GM19193 (cell line): ENCODE data around the gene TSPAN17.

Experiments
- POLR2A ChIP-seq: IDR thresholded peaks from 4 replicates; pipeline ENCODE4 v1.6.1; 2011; ENCODE audit not compliant: insufficient read depth, insufficient read length; ENCODE audit errors: extremely low read depth

Gene TSPAN17, protein sequence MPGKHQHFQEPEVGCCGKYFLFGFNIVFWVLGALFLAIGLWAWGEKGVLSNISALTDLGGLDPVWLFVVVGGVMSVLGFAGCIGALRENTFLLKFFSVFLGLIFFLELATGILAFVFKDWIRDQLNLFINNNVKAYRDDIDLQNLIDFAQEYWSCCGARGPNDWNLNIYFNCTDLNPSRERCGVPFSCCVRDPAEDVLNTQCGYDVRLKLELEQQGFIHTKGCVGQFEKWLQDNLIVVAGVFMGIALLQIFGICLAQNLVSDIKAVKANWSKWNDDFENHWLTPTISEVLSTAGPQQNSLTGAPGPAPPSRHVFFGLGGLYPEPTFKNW

GRCh38 chr5:176647030-176647842 is at the start of gene TSPAN17:
TSS of gene TSPAN17 (plus strand) at chr5:176647484. CDS start at chr5:176647616, 132 bp downstream.
- TF ChIP-seq POLR2A: peak; percentile 97

DNA sequence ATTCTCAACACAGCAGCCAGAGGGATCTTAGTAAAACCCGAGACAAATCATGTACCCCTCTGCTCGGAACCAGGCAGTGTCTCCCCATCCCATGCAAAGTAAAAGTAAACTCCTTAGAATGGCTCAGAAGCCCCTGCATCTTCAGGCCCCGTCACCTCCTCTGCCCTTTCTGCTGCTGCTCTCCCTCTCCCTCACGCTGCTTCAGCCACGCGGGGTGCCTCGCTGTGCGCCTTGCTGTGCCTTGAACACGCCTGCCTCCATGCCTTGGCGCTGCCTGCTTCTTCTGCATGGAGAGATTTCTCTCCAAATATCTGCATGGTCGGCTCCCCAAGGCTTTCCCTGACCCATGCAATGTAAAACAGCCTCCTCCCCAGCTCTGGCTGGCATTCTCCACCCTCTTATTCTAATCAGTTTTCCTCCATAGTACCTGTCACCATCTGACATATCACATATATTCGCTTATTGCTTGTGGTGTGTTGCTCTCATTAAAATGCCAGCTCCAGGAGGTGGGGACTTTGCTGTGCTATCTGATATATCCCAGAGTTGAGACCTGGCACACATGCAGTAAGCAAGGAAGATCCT is 45.3 kb upstream of the TSPAN17 start:
- TF ChIP-seq POLR2A: no peak

DNA sequence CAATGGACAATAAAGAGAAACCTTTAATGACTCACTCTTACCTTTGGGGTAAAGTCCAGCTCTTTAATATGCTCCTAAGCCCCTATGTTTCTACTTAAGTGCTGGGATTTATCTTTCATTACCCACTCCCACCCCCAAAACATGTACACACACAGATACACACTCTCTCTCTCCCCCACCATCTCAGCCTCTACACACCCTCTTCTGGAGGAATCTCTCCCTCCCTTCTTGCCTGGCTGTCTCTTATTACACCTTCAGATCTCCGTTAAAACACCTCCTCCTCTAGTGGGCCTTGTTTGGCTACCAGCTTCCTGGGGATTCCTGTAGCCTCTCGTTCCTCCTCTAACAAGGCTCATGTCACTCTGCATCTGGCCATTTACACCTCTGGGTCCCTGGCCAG is 44.2 kb upstream of the TSPAN17 start:
- TF ChIP-seq POLR2A: no peak

DNA sequence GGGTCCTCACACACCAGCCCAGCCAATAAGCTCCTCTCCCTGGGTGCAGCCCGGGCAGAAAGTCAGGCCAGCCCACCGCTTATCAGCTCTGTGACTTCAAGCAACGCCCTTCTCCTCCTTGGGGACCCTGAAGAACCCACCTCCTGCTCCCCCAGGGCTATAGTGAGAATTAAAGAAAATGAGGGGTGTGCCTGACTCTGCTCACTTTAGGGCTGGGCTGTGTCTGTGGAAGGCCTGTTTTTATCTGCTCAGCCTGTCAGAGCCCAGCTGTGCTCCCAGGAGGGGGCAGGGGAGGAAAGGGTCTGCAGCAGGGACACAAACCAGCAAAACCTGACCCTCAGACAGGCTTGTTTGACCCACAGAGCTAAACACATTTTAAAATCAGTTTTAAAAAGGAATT is 41.3 kb upstream of the TSPAN17 start:
- no peak for TF ChIP-seq POLR2A

- no peak for TF ChIP-seq POLR2A
Measured at GRCh38 chr5:176606875-176607274, 40.4 kb upstream of the TSPAN17 start.

GRCh38 chr5:176608142-176608705 is 39.1 kb upstream of the TSPAN17 start:
- TF ChIP-seq POLR2A: no peak

GRCh38 chr5:176608937-176609723 is 38.2 kb upstream of the TSPAN17 start:
- no peak for TF ChIP-seq POLR2A

- TF ChIP-seq POLR2A: peak; percentile 32
Measured at GRCh38 chr5:176609724-176610434, 37.4 kb upstream of the TSPAN17 start, which contains the start of gene GPRIN1. TSS of gene GPRIN1 (minus strand) at chr5:176610156. CDS start at chr5:176599834, 10,322 bp downstream.

- no peak for TF ChIP-seq POLR2A
Measured at GRCh38 chr5:176610435-176610773, 36.9 kb upstream of the TSPAN17 start.

GRCh38 chr5:176611435-176611834 is 35.8 kb upstream of the TSPAN17 start:
- no peak for TF ChIP-seq POLR2A

DNA sequence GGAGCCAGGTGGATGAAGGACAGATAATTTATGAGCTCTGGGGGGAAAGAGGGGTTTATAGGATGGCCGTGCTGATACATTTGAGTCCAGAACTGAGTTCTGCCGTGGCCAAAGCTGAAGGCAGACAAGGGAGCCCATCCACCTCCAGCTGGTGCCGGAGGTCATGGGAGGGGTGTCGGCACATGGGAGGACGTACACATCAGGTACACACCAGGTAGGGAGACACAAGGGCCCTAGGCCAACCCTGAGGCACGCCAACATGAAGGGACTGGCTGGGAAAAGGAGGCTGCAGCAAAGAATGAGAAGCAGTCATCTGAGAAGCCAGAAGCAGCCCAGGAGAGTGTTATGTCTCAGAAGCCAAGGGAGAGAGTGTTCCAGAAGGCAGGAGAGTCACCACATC is 35.3 kb upstream of the TSPAN17 start:
- TF ChIP-seq POLR2A: no peak

DNA sequence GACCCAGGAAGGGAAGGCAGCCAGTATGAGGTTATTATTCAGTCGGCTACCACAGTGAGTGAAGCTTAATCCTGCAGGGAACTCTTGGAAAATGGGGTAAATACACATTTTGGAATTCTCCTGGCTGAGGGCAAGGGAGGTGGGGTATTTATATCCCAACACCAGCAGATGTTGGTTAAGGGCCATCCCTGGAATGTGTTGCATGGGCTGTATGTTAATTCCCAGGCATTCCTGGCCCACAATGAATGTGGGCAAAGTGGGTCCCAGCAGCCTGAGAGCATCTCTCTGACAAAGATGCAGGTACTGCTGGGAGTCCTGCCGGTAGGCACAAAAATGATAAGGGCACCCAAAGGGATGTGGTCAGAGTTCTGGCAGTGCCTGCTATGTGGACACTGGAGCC is 34.4 kb upstream of the TSPAN17 start:
- TF ChIP-seq POLR2A: no peak

- no peak for TF ChIP-seq POLR2A
Measured at GRCh38 chr5:176614805-176615478, 32.3 kb upstream of the TSPAN17 start.

- TF ChIP-seq POLR2A: no peak
Measured at GRCh38 chr5:176616511-176616910, 30.8 kb upstream of the TSPAN17 start.

- TF ChIP-seq POLR2A: no peak
Measured at GRCh38 chr5:176618783-176619182, 28.5 kb upstream of the TSPAN17 start.
